AG04450 (cell line): ENCODE data around the gene PDGFRA. TPM values are rescaled to one million over a fixed set of nuclear protein-coding genes. Genes with fewer than 3 reads are reported as not detected.

Experiments
- CTCF ChIA-PET: fragments of 300-600, 350-600 bp; formaldehyde crosslinking; extraction: SDS; loops from one replicate; lab custom pipeline; 2022; ENCODE audit warnings: antibody characterized with exemption, inconsistent platforms; lab: Charles Lee
- POLR2A ChIA-PET: fragments of 350-600 bp; formaldehyde crosslinking; extraction: SDS; loops from one replicate; lab custom pipeline; 2021; ENCODE audit warnings: antibody characterized with exemption, inconsistent platforms; lab: Yijun Ruan, JAX
- DNase-seq: peaks from one replicate; pipeline ENCODE4 v3.0.0-alpha.2; 2011; ENCODE audit warnings: low read depth, low spot score
- H3K27ac ChIP-seq: one replicate; pipeline ENCODE4 v1.5.1; 2012; ENCODE audit warnings: low read depth, low read length, control low read depth
- H3K27me3 ChIP-seq: one replicate; pipeline ENCODE4 v1.6.0; 2012; ENCODE audit warnings: low read length; ENCODE audit not compliant: control insufficient read depth, insufficient read depth
- H3K4me3 ChIP-seq: 2 replicates; pipeline ENCODE4 v1.5.1; 2011; ENCODE audit warnings: mild to moderate bottlenecking, low read depth, low read length, control low read depth
- H3K9me3 ChIP-seq: 2 replicates; pipeline ENCODE4 v1.5.1; 2012; ENCODE audit warnings: low read length; ENCODE audit not compliant: control insufficient read depth, insufficient read depth
- polyA plus RNA-seq: library from polyadenylated mRNA; depleted of rRNA; stranded (reverse); fragments of >200 nt; gene quantifications from 2 replicates; pipeline ENCODE4 v1.2.3, GENCODE V29; 2011
- TF ChIP-seq, protein P1 (sequence below): IDR thresholded peaks from 2 replicates; pipeline ENCODE4 v1.5.1; 2011; ENCODE audit warnings: low read depth, low read length, control low read depth, inconsistent platforms

The PDGFRA gene
- polyA plus RNA-seq, 1 experiment: 464 TPM

DNA sequence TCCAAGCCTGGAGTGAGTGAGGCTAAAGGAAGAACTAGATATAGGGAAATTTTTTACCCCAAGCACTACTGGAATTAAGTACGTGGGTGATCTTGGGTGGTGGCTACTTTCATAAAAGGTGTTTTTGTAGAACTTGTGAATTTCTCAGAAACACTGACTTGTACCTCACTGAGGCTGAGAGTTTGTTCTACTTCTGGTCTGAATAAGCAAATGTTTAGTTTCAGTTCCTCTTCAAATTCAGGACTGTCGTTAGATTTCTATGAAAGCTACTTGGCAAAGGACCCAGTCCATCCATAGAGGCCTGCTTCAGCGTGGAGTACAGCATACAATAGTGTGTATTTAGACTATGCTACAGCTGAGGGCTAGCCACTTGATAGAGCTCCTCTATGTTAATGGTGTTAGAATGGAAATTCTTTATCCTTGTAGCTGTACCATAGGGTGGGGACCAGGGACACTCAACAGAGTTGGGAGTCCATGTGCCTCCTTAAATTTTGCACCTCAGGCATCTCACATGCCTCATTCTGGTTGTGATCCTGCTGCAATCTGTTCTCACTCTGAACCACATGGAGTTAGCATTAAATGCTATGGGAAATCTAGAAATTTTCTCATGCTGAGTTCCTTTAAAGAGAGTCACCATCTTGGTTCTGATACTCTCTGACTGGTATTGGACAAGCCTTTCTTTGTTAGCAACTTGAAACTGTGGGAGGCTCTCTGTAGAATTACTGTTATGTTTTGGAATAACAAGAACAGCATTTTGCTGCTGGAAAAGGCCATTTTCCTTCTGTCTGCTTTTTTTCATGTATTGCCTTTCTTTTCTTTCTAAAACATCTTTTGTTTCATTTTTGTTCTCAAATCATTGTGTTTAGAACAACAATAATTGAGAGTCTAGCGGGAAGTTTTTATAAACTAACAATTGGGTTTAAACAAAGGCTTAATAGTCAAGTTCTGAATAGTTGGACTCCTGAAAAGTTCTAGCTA, 86.8 kb downstream of the PDGFRA start:
- CTCF ChIA-PET: interaction anchor here (0.8 to 1.0 kb wide), 2 partner anchors 118 to 655 kb away, joined by 3 read pairs; no protein-coding TSS in a partner anchor
- POLR2A ChIA-PET: no interaction called here
- no peak overlapping the region for H3K27ac ChIP-seq
- no peaks in the 10 kb centered on the region for H3K9me3 ChIP-seq
- no peak for DNase-seq
- TF ChIP-seq, protein P1, sequence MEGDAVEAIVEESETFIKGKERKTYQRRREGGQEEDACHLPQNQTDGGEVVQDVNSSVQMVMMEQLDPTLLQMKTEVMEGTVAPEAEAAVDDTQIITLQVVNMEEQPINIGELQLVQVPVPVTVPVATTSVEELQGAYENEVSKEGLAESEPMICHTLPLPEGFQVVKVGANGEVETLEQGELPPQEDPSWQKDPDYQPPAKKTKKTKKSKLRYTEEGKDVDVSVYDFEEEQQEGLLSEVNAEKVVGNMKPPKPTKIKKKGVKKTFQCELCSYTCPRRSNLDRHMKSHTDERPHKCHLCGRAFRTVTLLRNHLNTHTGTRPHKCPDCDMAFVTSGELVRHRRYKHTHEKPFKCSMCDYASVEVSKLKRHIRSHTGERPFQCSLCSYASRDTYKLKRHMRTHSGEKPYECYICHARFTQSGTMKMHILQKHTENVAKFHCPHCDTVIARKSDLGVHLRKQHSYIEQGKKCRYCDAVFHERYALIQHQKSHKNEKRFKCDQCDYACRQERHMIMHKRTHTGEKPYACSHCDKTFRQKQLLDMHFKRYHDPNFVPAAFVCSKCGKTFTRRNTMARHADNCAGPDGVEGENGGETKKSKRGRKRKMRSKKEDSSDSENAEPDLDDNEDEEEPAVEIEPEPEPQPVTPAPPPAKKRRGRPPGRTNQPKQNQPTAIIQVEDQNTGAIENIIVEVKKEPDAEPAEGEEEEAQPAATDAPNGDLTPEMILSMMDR: no peak
- H3K4me3 ChIP-seq: no peak overlapping the region
- peaks cover 12% of the 10 kb centered on the region for H3K27me3 ChIP-seq

DNA sequence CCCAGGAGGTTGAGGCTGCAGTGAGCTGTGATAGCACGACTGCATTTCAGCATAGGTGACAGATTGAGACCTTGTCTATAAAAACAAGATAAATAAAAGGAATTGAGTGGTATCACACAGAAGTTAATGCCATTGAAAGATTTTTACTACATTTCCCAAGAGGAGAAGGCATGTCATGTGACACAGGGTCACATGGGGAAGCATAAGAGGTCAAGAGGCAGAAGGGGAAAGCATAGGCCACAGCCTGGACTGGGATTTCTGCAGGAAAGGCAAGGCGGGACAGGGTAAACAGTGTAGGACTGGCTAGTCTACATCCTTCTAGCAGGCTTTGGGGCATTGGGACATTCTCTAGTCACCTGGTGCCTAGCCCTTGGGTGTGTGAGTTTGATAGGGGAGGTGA, 88.6 kb downstream of the PDGFRA start:
- no peak for DNase-seq
- TF ChIP-seq, protein P1: no peak
- Histone ChIP-seq H3K4me3 (no peak overlapping the region), H3K27me3 (peaks cover 12% of the 10 kb centered on the region), H3K9me3 (no peaks in the 10 kb centered on the region), H3K27ac (no peak overlapping the region)
- ChIA-PET CTCF (interaction anchor here (1.1 to 8.4 kb wide), 5 partner anchors 10 to 124 kb away, joined by 4 to 125 read pairs (median 21); no protein-coding TSS in a partner anchor), POLR2A (no interaction called here)

DNA sequence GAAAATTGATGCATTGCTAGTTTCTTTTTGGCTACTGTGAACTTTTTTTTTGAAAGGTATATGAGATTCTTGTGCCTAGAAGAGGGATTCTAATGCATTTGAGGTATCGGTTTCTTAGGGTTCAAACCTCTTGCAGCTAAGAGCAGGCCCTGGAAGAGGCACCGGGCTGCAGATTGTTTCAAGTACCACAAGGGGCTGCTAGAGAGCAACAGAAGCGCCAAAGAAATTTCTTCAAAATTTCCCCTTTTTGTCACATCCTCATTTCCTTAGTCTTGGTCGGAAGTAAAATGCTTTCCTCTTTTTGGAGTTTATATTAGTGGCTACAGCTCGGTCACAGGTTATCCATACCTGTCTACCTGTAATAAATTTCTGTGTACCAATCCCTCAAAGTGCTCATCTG, 89.8 kb downstream of the PDGFRA start:
- TF ChIP-seq, protein P1: peak; percentile 97
- DNase-seq: peak; percentile 11
- Histone ChIP-seq H3K27me3 (peaks cover 7% of the 10 kb centered on the region), H3K27ac (no peak overlapping the region), H3K9me3 (no peaks in the 10 kb centered on the region), H3K4me3 (no peak overlapping the region)
- CTCF ChIA-PET: interaction anchor here (0.6 to 8.4 kb wide), 17 partner anchors 9 to 1303 kb away, joined by 3 to 125 read pairs (median 4); no protein-coding TSS in a partner anchor
- POLR2A ChIA-PET: no interaction called here

DNA sequence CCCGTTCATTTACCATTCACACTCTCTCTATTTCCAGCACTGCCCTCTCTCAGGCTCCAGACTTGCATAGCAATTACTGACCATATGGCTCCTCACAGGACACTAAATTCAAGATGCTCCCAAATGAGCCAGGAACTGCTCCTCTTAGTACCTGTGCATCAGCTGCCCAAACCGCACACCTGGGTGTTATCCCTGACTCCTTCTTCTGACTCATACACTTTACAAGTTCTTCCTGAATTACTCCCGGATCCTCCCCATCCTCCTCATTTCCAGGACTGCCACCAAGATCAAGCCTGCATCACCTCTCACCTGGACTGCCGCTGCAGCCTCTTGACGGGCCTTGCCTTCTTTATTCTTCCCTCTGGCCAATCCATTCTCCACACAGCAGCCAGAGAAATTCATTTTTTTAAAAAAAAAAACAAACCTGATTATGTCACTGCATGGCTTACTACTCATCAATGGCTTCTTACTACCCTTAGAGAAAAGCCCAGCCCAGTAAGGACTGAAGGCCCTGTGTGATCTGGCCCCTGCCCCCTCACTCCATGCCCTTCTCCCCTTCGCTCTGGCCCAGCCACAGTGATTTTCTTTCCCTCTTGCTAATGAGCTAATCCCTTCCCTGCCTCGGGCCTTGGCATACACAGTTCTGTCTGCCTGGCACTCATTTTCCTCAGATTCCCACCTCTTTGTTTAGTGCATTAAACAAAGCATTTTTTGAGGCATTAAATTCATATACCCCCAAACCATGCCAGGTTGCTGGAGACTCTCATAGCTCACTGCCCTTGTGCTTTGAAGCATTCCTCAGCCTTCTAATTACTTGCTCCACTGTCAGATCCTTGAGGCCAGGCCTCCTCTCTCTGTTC, 92.0 kb downstream of the PDGFRA start:
- TF ChIP-seq, protein P1: no peak
- H3K27ac ChIP-seq: no peak overlapping the region
- H3K9me3 ChIP-seq: peaks cover 4% of the 10 kb centered on the region; the same call in 1 of the 2 replicates
- H3K27me3 ChIP-seq: peaks cover 2% of the 10 kb centered on the region
- POLR2A ChIA-PET: no interaction called here
- no peak overlapping the region for H3K4me3 ChIP-seq
- no peak for DNase-seq
- CTCF ChIA-PET: interaction anchor here (1.1 to 8.4 kb wide), 6 partner anchors 9 to 641 kb away, joined by 4 to 125 read pairs (median 4); no protein-coding TSS in a partner anchor
